Esophagus muscularis mucosa (tissue), 4 donors: ENCODE measurements around the gene JARID2. TPM values are rescaled to one million over a fixed set of nuclear protein-coding genes. Genes with fewer than 3 reads are reported as not detected.

ENCODE experiments used
- DNase-seq: peaks from one replicate; pipeline ENCODE4 v3.0.0-alpha.2; 2017; ENCODE audit errors: extremely low spot score
- H3K27ac ChIP-seq, 4 donors: fragments of 200-600 bp; sonication (generic); replicated peaks in 1 of 4; 1 replicate in 3 of 4; 2 replicates in 1 of 4; pipeline ENCODE4 v1.5.1; 2016 to 2019; ENCODE audit warnings: mild to moderate bottlenecking in 1 of 4
- H3K27me3 ChIP-seq, 4 donors: fragments of 200-600 bp; sonication (generic); one replicate each; pipeline versions ENCODE4 v1.5.1 to v1.6.0; 2016 to 2019
- H3K36me3 ChIP-seq, 4 donors: fragments of 200-600 bp; sonication (generic); one replicate each; pipeline ENCODE4 v1.5.1; 2016 to 2019
- H3K4me1 ChIP-seq, 4 donors: fragments of 200-600 bp; sonication (generic); one replicate each; pipeline ENCODE4 v1.5.1; 2016 to 2019
- H3K4me3 ChIP-seq, 4 donors: fragments of 200-600 bp; sonication (generic); 1 replicate in 2 of 4; 2 replicates in 2 of 4; pipeline ENCODE4 v1.5.1; 2016 to 2019; ENCODE audit warnings: mild to moderate bottlenecking in 4 of 4, moderate library complexity in 1 of 4
- H3K9me3 ChIP-seq, 4 donors: fragments of 200-600 bp; sonication (generic); 1 replicate in 3 of 4; 2 replicates in 1 of 4; pipeline ENCODE4 v1.5.1; 2016 to 2019
- EP300 ChIP-seq: sonication (generic); formaldehyde crosslinking; IDR thresholded peaks from one replicate; pipeline ENCODE4 v1.6.1; 2017; ENCODE audit warnings: antibody characterized with exemption
- POLR2A ChIP-seq: fragments of 450-650 bp; IDR thresholded peaks from one replicate; pipeline ENCODE4 v1.6.1; 2017; ENCODE audit warnings: antibody characterized with exemption, moderate library complexity, mild to moderate bottlenecking, low read depth
- POLR2AphosphoS5 ChIP-seq, 2 donors: sonication (generic); formaldehyde crosslinking; IDR thresholded peaks; one replicate each; pipeline ENCODE4 v1.6.1; 2017; ENCODE audit warnings: antibody characterized with exemption in 2 of 2
- WGBS: methylation state at CpG from one replicate; pipeline ENCODE4 v1.1.5; 2018; 5-methylcytosine and 5-hydroxymethylcytosine counted together
- intact Hi-C: fragments of 100-400 bp; cut with DNase I; formaldehyde crosslinking; loops from one replicate; pipeline ENCODE4 v1.15.1; 2023
- total RNA-seq, 4 donors: library from RNA; depleted of rRNA; stranded (reverse); fragments of >200 nt; gene quantifications; one replicate each; pipeline versions ENCODE4 v1.1.0 to v1.2.1, GENCODE V29; 2016
- TF ChIP-seq, protein P1 (sequence below), 3 experiments: fragments of 200-600 bp in 2 of 3; fragments of 450-650 bp in 1 of 3; sonication (generic) in 2 of 3; IDR thresholded peaks; one replicate each; pipeline ENCODE4 v1.5.1; 2017 to 2019; ENCODE audit warnings: antibody characterized with exemption in 3 of 3, mild to moderate bottlenecking in 2 of 3, moderate library complexity in 1 of 3

Gene JARID2
- total RNA-seq, 4 donors from 2014 or later: 5.8 to 10.4 (median 8.1) TPM

- TF ChIP-seq POLR2AphosphoS5 (IDR thresholded peaks at IDR 0.05) (no peak), EP300 (no peak), POLR2A (no peak)
- TF ChIP-seq, protein P1, sequence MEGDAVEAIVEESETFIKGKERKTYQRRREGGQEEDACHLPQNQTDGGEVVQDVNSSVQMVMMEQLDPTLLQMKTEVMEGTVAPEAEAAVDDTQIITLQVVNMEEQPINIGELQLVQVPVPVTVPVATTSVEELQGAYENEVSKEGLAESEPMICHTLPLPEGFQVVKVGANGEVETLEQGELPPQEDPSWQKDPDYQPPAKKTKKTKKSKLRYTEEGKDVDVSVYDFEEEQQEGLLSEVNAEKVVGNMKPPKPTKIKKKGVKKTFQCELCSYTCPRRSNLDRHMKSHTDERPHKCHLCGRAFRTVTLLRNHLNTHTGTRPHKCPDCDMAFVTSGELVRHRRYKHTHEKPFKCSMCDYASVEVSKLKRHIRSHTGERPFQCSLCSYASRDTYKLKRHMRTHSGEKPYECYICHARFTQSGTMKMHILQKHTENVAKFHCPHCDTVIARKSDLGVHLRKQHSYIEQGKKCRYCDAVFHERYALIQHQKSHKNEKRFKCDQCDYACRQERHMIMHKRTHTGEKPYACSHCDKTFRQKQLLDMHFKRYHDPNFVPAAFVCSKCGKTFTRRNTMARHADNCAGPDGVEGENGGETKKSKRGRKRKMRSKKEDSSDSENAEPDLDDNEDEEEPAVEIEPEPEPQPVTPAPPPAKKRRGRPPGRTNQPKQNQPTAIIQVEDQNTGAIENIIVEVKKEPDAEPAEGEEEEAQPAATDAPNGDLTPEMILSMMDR (IDR thresholded peaks at IDR 0.05): no peak
- intact Hi-C loops: no loop called here
- peaks cover 24 to 78% (median 63%) of the 10 kb centered on the region in 4 donors for H3K36me3 ChIP-seq
- WGBS: 87% methylated on average over 12 of the region's 13 CpGs
- H3K4me3 ChIP-seq: no peak overlapping the region
- peaks cover 19 to 28% (median 20%) of the 10 kb centered on the region in 4 donors for H3K4me1 ChIP-seq
- no peaks in the 10 kb centered on the region for H3K27me3 ChIP-seq
- no peaks in the 10 kb centered on the region for H3K9me3 ChIP-seq
- no peak overlapping the region for H3K27ac ChIP-seq
- DNase-seq: no peak
Measured at GRCh38 chr6:15509335-15509933, 263.6 kb downstream of the JARID2 start.

- no peak for DNase-seq
- H3K27me3 ChIP-seq: no peaks in the 10 kb centered on the region
- peaks cover 24 to 83% (median 67%) of the 10 kb centered on the region in 4 donors for H3K36me3 ChIP-seq
- H3K4me3 ChIP-seq: no peak overlapping the region
- intact Hi-C loops: no loop called here
- no peaks in the 10 kb centered on the region for H3K9me3 ChIP-seq
- WGBS: 91% methylated on average over 6 of the region's 6 CpGs
- TF ChIP-seq EP300 (no peak), POLR2AphosphoS5 (IDR thresholded peaks at IDR 0.05) (no peak), POLR2A (no peak)
- TF ChIP-seq, protein P1 (IDR thresholded peaks at IDR 0.05): no peak
- H3K27ac ChIP-seq: no peak overlapping the region
- peaks cover 12 to 21% (median 14%) of the 10 kb centered on the region in 4 donors for H3K4me1 ChIP-seq
Measured at GRCh38 chr6:15510121-15510520, 264.3 kb downstream of the JARID2 start.

DNA sequence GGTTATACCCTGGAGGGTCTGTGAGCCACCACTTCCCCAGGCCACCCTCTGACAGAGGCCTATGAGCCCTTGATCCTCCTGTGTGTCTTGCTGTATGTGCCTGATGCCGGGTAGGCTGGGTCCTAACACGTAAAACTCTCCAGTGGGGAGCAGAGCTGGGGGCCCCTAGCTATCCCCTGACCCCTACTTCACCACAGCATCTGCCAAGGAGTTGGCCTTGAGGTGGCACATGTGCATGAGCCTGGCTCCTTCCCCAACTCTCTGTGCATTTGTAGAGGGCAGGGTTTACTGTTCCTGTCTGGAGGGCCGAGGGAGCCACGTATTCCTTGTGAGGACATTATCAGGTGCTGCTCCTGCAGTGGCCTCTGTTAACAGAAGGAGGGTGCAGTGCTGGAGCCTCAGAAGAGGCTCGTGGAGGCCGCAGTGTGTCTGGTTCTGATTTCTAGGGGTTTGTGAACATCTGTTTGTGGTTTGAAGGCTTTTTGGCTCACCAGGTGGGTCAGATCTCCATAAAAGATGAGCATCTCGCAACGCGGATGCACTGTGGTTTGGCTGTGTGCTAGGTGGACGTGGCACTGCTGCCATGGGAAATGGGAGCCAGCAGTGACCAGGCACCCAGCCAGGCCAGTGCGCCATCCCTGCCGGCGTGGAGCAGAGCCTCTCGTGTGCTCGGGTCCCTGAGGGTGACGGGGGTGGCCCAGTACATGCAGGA lies 264.8 kb downstream of the JARID2 start:
- Histone ChIP-seq H3K27ac (no peak overlapping the region), H3K27me3 (no peaks in the 10 kb centered on the region), H3K9me3 (no peaks in the 10 kb centered on the region), H3K4me1 (peaks cover 7 to 15% (median 8%) of the 10 kb centered on the region in 4 donors), H3K36me3 (peaks cover 24 to 88% (median 69%) of the 10 kb centered on the region in 4 donors), H3K4me3 (no peak overlapping the region)
- DNase-seq: no peak
- TF ChIP-seq EP300 (no peak), POLR2A (no peak), POLR2AphosphoS5 (IDR thresholded peaks at IDR 0.05) (no peak)
- TF ChIP-seq, protein P1 (IDR thresholded peaks at IDR 0.05): no peak
- WGBS: 91% methylated on average over 15 of the region's 16 CpGs
- intact Hi-C loops: no loop called here

GRCh38 chr6:15511248-15512125 lies 265.6 kb downstream of the JARID2 start:
- 86% methylated on average over 12 of the region's 14 CpGs for WGBS
- intact Hi-C loops: no loop called here
- TF ChIP-seq, protein P1 (IDR thresholded peaks at IDR 0.05): no peak
- TF ChIP-seq EP300: no peak
- no peak for TF ChIP-seq POLR2AphosphoS5 (IDR thresholded peaks at IDR 0.05)
- TF ChIP-seq POLR2A: no peak

More at GRCh38 chr6:15511248-15512125, 265.6 kb downstream of the JARID2 start:
- DNase-seq: no peak
- H3K36me3 ChIP-seq: peaks cover 24 to 93% (median 74%) of the 10 kb centered on the region in 4 donors
- H3K4me3 ChIP-seq: no peak overlapping the region
- H3K27ac ChIP-seq: no peak overlapping the region
- no peaks in the 10 kb centered on the region for H3K27me3 ChIP-seq
- no peaks in the 10 kb centered on the region for H3K9me3 ChIP-seq
- peaks cover 0 to 14% (median 0%) of the 10 kb centered on the region in 4 donors for H3K4me1 ChIP-seq
